ENCODE measurements around the gene MARCO.

MARCO gene, protein sequence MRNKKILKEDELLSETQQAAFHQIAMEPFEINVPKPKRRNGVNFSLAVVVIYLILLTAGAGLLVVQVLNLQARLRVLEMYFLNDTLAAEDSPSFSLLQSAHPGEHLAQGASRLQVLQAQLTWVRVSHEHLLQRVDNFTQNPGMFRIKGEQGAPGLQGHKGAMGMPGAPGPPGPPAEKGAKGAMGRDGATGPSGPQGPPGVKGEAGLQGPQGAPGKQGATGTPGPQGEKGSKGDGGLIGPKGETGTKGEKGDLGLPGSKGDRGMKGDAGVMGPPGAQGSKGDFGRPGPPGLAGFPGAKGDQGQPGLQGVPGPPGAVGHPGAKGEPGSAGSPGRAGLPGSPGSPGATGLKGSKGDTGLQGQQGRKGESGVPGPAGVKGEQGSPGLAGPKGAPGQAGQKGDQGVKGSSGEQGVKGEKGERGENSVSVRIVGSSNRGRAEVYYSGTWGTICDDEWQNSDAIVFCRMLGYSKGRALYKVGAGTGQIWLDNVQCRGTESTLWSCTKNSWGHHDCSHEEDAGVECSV

GRCh38 chr2:118942031-118942430, at the start of gene MARCO:
MARCO (plus strand) TSS chr2:118942194; CDS start chr2:118942301, 107 bp downstream.
- no peak for DNase-seq (ENCODE audit: low spot score)

GRCh38 chr2:118893100-118893499, 48.9 kb upstream of the MARCO start:
- no peak for DNase-seq (ENCODE audit: low spot score)

- no peak for DNase-seq (ENCODE audit: low spot score)
Measured at GRCh38 chr2:118902266-118903028, 39.5 kb upstream of the MARCO start.

DNA sequence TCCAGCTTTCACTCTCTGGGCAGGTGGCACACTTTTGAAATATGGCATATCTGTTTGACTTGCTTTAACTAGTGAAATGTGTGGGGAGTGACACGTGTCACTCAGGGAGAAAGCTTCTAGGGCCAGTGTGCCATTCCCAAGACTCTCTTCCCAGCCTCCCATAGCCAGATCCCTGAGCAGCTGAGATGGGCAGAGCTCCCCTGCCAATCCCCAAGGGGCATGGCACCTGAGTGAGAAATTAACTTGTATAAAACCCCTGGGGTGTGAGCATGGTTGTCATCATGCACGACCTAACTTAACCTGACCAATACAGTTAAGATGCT, 39.0 kb upstream of the MARCO start:
- no peak for DNase-seq (ENCODE audit: low spot score)

- DNase-seq (ENCODE audit: low spot score), result no peak
Measured at GRCh38 chr2:118903551-118904479, 38.2 kb upstream of the MARCO start.

GRCh38 chr2:118905206-118905605, 36.8 kb upstream of the MARCO start:
- no peak for DNase-seq (ENCODE audit: low spot score)

GRCh38 chr2:118906186-118906585, 35.8 kb upstream of the MARCO start:
- no peak for DNase-seq (ENCODE audit: low spot score)

- no peak for DNase-seq (ENCODE audit: low spot score)
Measured at GRCh38 chr2:118907759-118908158, 34.2 kb upstream of the MARCO start.

GRCh38 chr2:118909191-118909590, 32.8 kb upstream of the MARCO start:
- no peak for DNase-seq (ENCODE audit: low spot score)

GRCh38 chr2:118911166-118911856, 30.7 kb upstream of the MARCO start:
- DNase-seq (ENCODE audit: low spot score), result no peak

DNA sequence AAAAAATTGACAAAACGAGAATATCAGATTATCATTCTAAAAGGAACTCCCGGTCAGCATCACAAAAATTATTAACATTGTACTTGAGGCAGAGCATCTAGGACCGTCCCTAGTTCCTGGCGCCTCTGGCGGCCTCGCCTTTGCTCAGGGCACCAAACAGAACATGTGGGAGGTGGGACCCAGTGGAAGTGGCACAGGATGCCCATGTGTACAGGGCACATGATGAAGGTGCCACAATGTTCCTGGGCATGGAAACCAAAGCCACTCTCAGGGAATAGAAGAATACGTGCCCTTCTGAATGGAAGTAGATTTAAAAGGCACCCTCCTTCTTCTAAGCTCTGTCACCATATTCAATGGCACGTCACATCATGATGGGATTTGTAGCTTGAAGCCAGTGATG, 30.1 kb upstream of the MARCO start:
- DNase-seq (ENCODE audit: low spot score), result no peak

DNA sequence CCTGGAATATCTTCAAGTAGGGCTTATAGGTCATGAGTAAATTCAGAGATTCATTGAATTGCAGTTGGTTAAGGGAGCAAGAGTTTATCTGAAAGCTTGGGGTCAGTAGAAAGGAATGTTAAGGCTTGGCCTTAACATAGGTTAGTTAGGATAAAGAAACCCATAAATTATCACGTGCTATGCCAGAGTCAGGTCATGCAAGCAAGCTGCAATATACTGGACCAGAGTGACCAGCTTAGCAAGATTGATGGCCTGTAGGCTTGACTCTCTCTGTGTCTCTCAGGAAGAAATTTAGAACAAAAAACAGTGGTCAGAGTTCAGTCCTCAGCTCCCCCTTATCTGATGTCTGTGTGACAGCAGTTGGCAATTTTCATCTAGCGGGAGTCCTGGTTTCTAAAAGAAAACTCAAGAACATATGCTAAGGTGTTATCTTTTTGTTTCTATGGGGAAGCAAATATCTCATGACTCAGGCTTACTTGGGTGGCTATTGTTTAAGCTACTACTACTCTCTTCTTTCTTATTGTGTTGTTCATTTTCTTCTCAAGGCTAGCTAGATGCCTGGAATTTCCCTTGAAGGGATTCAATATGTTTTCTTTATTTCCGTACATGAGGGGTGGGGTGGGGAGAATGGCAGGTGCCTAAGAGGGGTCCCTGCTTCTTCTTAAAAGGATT, 28.7 kb upstream of the MARCO start:
- DNase-seq (ENCODE audit: low spot score), result no peak

DNA sequence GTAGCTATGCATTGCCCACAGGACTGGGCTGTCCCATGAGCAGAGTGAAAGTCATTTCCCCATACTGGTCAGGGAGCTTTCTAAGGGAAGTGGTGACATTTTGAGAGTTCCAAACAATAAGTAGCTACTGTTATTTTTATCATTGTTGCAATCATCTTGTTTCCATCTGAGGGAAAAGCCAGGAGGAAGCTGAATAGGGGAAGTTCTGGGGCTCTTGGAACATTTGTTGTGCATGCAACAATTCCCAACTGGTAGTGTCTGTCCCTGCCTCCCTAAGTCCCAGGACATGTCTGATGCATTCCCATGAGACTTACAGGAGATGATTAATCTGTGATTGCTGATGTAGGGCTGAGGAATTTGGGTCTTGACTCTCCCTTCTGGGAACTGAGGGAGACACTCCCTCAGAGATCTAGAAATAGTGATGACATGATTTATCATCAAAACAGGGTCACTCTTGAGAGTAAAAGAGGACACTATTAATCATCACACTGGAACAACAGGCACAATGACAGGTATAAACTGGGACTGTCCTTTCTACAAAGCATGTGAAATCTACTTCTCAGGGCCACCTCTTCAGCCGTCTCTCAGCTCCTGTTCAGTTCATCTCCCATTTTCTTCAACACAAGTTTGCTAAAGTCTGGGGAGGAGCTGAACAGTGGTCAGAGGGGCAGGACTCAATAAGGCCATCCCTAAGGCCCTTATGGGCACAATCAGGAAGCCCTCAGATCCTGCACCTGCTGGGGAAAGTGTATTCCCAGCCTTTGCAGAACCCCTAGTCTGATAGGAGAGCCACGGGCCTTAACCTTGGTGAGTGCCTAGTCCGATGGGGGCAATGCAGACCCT, 28.0 kb upstream of the MARCO start:
- DNase-seq (ENCODE audit: low spot score), result no peak

DNA sequence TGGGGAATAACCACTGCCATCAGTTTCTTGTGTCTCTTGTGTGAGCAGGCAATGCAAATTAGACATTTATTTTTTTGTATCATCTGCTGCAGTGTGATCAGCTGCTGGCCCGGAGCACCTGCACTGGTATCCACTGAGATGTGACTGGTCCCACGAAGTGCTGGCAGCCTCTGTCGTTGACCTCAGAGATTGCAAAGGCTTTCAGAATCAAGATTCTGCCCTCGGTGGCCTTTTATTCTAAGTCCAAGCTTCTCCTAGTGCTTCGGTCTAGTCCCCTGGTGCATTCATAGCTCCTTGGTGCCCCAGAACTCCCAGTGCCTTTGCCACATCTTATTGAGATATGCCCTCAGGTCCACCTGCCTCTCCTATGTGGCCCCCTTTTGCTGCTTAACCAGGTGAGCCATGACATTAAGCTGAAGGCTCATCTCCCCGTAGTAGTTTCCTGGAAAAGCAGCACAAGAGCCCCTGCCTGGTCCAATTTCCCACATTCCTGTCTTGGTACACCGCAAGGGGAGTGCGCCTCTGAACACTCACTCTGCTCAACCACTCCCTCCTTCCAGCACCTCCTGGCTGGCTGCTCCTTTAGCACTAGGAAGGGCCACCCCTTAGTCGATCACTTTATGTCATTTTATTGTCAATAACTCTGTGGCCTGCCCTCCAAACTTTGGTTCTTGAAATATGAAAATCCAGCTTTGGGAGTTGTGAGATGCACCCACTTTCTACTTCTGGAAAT, 27.1 kb upstream of the MARCO start:
- no peak for DNase-seq (ENCODE audit: low spot score)

- no peak for DNase-seq (ENCODE audit: low spot score)
Measured at GRCh38 chr2:118918017-118918416, 24.0 kb upstream of the MARCO start.

DNA sequence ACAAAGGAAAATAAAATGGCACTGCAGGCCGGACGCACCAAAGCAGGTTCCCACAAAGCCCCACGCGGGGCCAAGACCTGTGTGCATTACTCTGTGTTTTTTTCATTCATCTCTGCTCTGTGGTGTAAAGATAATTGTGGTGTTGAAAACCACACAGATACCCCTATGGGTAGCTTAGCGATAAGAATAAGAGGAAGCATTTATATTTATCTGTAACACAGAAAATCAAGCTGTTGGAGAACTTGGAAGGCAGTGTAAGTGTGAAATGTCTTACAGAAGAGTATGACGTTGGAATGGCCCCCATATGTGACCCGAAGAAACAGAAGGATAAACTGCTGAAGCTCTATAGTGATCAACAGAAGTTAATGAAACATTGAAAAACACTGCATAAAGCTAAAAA, 20.3 kb upstream of the MARCO start:
- DNase-seq (ENCODE audit: low spot score), result no peak

- DNase-seq (ENCODE audit: low spot score), result no peak
Measured at GRCh38 chr2:118922254-118922653, 19.7 kb upstream of the MARCO start.

DNA sequence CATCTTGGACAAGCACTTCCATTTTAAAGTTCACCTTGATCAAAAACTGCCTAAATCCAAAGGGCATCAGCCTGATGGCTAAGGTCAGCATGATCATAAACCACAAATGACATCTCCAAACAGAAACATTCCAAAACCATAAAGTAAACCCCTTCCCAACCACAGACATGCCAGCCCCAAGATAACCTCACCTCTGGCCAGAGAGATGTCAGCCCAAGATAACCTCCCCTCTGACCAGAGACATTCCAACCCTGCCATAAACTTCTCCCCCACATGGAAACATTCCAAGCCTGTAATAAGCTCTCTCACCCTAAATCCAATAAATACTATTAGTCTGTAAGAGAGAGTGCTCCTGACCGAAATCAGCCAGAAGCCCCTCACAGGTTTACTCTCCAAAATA, 18.6 kb upstream of the MARCO start:
- no peak for DNase-seq (ENCODE audit: low spot score)

- DNase-seq (ENCODE audit: low spot score), result no peak
Measured at GRCh38 chr2:118925476-118925875, 16.5 kb upstream of the MARCO start.

All from NAMALWA (cell line).